ENCODE results near the gene UCK2.

UCK2 gene

DNA sequence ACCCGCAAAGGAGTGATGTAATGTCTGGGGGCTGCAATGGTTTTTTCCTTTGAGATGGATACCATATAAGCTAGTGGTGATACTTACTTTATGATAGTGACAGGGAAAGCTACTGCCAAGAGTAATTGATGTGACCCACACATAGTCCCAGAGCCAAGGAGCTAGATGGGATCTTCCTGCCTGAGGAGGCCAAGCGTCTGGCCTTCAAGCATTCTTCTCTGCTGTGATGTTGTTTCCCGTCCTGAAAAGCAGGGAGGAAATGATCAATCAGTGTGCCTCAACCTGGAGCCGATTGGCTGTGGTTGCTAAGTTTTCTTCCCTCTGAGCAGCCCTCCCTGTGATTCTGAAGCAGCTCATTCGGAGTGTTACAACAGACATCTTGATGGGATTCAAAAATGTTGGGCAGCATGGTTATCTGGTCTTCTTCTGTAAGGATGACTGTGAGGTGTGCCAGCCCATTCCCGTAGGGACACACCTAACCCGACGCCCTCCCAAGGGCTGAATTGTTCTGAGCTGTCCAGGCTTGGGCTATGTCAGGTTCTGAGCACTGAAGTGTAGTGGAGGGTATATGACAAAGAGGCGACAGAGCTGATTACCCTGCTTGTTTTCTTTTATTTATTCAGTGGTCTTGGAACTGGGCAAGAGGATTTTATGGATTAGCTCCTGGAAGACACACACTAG, 56.7 kb downstream of the UCK2 start:
- DNase-seq: no peak

GRCh38 chr1:165884690-165885304, 57.4 kb downstream of the UCK2 start:
- peak; percentile 88 for DNase-seq

GRCh38 chr1:165885305-165885694, 57.9 kb downstream of the UCK2 start:
- DNase-seq: no peak

DNA sequence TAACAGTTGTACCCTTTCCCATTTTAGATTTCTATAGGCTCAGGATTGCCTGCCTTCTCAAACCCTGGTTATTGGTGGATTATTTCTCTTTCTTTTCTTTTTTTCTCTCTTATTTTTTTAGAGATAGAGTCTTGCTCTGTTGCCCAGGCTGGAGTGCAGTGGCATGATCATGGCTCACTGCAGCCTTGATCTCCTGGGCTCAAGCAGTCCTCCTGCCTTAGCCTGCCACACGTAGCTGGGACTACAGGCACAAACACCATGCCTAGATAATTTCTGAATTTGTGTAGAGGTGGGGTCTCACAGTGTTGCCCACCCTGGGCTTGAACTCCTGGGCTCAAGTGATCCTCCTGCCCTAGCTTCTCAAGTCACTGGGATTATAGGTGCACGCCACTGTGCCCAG, 58.8 kb downstream of the UCK2 start:
- DNase-seq: no peak

GRCh38 chr1:165886983-165887382, 59.6 kb downstream of the UCK2 start:
- no peak for DNase-seq

DNA sequence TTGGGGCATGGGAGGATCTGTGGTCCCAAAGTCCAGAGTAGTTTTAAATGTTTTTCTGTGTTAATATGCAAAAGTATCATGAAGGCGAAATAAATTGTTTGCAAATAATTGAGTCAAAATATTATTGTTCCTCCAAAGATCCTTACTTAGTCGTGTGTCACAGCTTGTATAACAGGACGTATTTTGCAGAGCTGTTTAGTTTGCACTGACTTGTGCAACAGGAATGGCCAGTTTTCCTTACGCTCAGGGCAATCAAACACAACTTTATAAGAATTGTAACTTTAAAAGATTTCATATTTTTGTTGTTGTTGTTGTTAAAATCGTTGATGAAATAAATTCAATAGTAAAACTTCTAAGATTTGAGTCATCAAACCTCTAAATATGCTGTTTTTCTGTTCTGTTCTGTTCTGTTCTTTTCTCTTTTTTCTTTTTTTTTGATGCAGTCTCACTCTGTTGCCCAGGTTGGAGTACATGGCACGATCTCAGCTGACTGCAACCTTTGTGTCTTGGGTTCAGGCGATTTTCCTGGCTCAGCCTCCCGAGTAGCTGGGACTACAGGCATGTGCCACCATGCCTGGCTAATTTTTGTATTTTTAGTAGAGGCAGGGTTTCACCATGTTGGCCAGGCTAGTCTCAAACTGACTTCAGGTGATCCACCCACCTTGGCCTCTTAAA, 60.6 kb downstream of the UCK2 start:
- peak; percentile 76 for DNase-seq

DNA sequence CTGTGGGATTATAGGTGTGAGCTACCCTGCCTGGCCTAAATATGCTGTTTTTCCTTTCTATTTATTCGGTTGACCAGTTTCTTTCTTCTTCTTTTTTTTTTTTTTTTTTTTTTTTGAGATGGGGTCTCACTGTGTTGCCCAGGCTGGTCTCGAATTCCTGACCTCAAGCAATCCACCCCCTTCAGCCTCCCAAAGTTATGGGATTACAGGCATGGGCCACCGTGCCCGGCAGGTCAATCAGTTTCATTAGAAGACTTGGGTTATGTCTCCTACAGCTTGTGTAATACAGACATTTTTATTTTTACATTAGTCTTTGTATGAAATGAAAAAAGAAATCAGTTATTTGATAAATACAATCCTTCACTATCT, 61.1 kb downstream of the UCK2 start:
- DNase-seq: no peak

DNA sequence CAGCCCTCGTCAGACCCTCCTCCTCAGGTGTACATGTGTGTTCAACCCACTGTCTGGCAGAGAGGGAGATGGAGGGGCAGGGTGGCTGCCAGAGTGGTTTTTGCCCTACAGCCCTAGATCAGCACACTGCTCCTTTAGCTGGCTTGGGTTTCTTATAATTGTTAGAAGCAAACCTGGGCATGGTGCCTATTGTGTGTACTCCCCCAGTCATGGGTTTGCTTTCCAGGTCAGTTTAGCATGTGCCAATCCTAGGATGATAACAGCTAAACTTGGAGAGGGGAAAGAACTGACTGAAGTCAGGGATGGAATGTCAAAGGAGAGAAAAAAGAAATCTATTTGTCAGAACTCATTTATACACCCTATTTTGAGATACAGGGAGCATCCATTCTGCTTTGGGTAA, 63.3 kb downstream of the UCK2 start:
- DNase-seq: no peak

GRCh38 chr1:165891111-165891860, 63.9 kb downstream of the UCK2 start:
- no peak for DNase-seq

GRCh38 chr1:165892935-165893334, 65.5 kb downstream of the UCK2 start:
- no peak for DNase-seq

DNA sequence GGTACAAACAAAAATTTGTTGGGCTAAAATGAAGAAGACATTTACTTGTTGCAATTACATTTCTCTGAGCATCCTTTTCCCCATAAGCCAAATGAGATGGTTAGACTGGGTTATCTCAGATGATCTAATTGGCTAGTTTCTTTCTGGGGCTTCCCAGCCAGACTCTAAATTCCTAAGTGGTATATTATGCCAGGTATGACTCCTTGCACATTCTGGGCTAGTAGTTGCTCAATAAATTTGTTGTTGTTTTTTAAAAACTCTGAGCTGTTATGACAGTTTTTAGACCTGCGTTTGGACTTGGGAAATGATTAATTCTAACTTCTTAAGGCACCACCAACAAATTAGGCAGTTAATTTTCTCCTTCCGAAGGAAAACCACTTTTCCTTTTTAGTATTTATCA, 66.1 kb downstream of the UCK2 start:
- DNase-seq: no peak

GRCh38 chr1:165894591-165894990, 67.2 kb downstream of the UCK2 start:
- DNase-seq: no peak

DNA sequence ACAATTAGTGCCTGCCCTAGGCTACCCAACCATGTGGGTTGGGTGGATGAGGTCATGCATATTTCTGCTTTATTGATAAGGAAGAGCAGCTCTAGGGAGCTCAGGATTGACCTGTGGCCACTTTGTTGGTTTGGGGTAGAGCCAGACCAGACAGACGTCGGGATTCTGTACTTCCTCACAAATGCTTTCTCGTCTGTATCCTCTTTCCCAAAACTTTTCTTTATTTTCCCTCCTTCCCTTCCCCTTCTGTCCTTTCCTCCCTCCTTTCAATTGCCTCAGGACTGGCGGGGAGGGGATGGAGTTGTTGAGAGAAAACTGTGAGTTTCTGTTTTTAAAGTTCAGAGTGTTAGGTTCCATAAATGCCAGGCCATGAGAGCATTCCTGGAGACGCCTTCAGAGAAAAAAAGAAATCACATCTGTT, 68.0 kb downstream of the UCK2 start:
- no peak for DNase-seq

- DNase-seq: no peak
Observed at GRCh38 chr1:165896277-165896676, 68.9 kb downstream of the UCK2 start.

DNA sequence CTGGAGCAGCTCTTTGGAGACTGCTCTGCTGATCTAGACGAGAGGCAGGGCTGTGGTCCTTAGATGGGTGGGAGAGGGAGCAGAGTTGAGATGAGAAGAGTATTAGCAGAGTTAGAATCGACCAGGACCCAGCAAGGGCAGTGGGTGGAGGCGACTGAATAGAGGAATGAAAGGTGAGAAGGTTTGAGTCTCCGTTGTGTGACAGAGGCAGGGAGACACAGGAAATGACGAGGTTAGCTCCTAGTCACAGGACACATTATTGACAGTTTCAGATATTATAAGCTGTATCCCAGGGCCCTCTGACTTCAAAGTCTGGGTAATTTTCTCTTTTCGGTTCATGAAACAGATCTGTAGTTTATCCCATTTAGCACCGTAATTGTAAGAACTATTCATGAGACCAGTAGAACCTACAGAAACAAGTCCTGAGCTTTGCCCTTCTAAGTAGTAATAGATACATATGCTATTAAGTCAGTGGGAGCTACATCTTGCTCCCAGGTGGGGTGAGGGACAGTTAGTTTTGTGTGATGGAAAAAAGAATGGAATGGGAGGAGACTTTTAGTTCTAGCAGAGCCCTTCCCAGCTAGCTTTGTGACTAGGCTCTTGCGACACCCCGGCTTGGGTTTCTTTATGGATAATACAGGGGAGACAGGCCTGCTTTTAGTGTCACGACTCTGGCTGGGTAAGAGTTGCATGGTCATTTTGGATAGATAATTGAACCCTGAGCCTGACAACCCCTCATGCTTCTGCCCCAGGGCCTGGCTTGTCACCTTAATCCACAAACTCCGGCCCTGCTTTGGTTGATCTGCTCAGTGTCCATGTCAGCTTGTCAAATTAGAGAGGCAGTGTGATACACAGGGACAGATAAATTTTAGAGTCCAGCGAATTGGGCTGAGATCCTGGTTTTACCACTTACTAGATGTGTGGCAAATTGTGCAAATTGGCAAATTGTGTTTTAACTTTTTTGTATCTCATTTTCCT, 70.2 kb downstream of the UCK2 start:
- DNase-seq: no peak

GRCh38 chr1:165898837-165899236, 71.4 kb downstream of the UCK2 start:
- DNase-seq: no peak

GRCh38 chr1:165899461-165899941, 72.1 kb downstream of the UCK2 start:
- no peak for DNase-seq

GRCh38 chr1:165900576-165901380, 73.4 kb downstream of the UCK2 start:
- peak; percentile 92 for DNase-seq

DNA sequence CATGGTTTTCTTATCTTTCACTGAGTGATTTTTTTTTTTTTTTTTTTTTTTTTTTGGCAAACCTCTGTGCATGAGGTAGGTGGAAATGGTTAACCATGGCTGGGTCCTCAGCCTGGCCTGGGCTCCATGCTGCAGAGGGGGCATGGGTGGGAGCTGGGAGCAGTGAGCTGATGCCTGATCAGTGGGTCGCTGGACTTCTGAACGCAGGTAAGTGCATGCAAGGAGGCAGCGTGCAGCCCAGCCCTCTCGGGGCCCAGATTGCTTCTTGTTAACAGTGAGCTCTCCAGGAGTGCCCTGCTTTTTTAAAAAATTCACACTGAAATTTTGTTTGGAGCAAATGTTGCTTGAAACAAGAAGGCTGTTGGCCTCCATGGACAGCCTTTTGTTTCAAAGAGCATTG, 75.2 kb downstream of the UCK2 start:
- DNase-seq: no peak

GRCh38 chr1:165903672-165904071, 76.3 kb downstream of the UCK2 start:
- DNase-seq: no peak

DNA sequence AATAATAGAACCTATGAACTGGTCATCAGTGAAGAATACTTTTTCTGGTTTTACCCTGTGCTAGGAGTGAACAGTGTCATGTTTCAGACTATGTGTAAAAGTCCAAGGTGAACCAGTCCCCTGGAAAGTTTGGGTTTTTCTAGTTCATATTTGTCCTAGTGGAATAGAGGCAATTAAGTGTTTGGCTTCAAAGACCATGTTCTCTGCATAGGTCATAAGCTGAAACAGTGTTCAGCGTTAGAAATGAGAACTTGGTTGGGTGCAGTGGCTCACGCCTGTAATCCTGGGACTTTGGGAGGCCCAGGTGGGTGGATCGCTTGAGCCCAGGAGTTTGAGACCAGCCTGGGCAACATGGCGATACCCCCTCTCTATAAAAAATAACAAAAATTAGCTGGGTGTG, 77.5 kb downstream of the UCK2 start:
- no peak for DNase-seq

All from NCI-H526 treated with DMSO at 0.1 percent for 48 hours (cell line).